Endothelial cell of umbilical vein (primary cell): ENCODE data around the gene ZC3H7A. TPM values are rescaled to one million over a fixed set of nuclear protein-coding genes. Genes with fewer than 3 reads are reported as not detected.

Source experiments
- BruUV-seq: library from RNA; stranded (reverse); fragments of 400-500 nt; replicated peaks from 2 replicates; lab custom pipeline; 2021; lab: Mats Ljungman, UMichigan
- CTCF ChIA-PET: fragments of 300-600, 350-600 bp; sonication (Branson Sonifier 250); formaldehyde crosslinking; loops from one replicate; lab custom pipeline; 2021; ENCODE audit warnings: antibody characterized with exemption, inconsistent platforms; lab: Charles Lee
- POLR2A ChIA-PET: fragments of 300-600, 350-600 bp; sonication (Branson Sonifier 250); formaldehyde crosslinking; loops from one replicate; lab custom pipeline; 2021; ENCODE audit warnings: antibody characterized with exemption, inconsistent platforms; lab: Charles Lee
- DNase-seq: peaks from one replicate; pipeline ENCODE4 v3.0.0-alpha.2; 2011; ENCODE audit warnings: low read depth, low spot score
- FAIRE-seq: peaks from 2 replicates; lab custom pipeline; 2011; peaks lifted over from hg19 to GRCh38; lab: Jason Lieb, UNC
- H2AFZ ChIP-seq: 2 replicates; pipeline ENCODE4 v1.6.0; 2012; ENCODE audit warnings: low read depth, low read length, control low read depth, inconsistent platforms
- H3K27ac ChIP-seq: 2 replicates; pipeline ENCODE4 v1.5.1; 2011; ENCODE audit warnings: low read depth, mild to moderate bottlenecking, control low read depth, low read length, moderate library complexity; ENCODE audit not compliant: insufficient read depth
- H3K27me3 ChIP-seq, 2 experiments: 2 replicates each; pipeline versions ENCODE4 v1.6.0 to v1.6.1; 2011; ENCODE audit warnings: low read length in 2 of 2, mixed read lengths in 1 of 2; ENCODE audit not compliant: control insufficient read depth in 2 of 2, insufficient read depth in 2 of 2
- H3K36me3 ChIP-seq, 2 experiments: 2 replicates in 1 of 2; 3 replicates in 1 of 2; pipeline ENCODE4 v1.5.1; 2011; ENCODE audit warnings: low read length in 2 of 2, mild to moderate bottlenecking in 1 of 2, moderate library complexity in 1 of 2; ENCODE audit not compliant: control insufficient read depth in 2 of 2, insufficient read depth in 2 of 2; ENCODE audit errors: extremely low read depth in 1 of 2
- H3K4me1 ChIP-seq: 3 replicates; pipeline ENCODE4 v1.5.1; 2011; ENCODE audit warnings: mild to moderate bottlenecking, low read length; ENCODE audit not compliant: control insufficient read depth, insufficient read depth; ENCODE audit errors: extremely low read depth
- H3K4me2 ChIP-seq: 2 replicates; pipeline ENCODE4 v1.6.1; 2011; ENCODE audit warnings: low read length, control low read depth, mixed read lengths; ENCODE audit not compliant: insufficient read depth
- H3K4me3 ChIP-seq, 3 experiments: fragments of 200-600 bp in 1 of 3; sonication (generic), shearing (Covaris generic) in 1 of 3; replicated peaks in 1 of 3; 2 replicates each; pipeline ENCODE4 v1.5.1; 2011 to 2016; ENCODE audit warnings: control low read depth in 3 of 3, low read length in 3 of 3, mild to moderate bottlenecking in 2 of 3, inconsistent platforms in 1 of 3, low read depth in 1 of 3, moderate library complexity in 1 of 3; ENCODE audit not compliant: insufficient read depth in 1 of 3
- H3K79me2 ChIP-seq: 2 replicates; pipeline ENCODE4 v1.6.0; 2012; ENCODE audit warnings: low read length, inconsistent platforms; ENCODE audit not compliant: control insufficient read depth, insufficient read depth
- H3K9ac ChIP-seq: replicated peaks from 2 replicates; pipeline ENCODE3; 2011; ENCODE audit warnings: low read length, control low read depth; ENCODE audit not compliant: insufficient read depth; ENCODE audit errors: extremely low read depth
- H3K9me1 ChIP-seq: replicated peaks from 3 replicates; pipeline ENCODE4 v1.6.0; 2011; ENCODE audit warnings: mild to moderate bottlenecking, low read length; ENCODE audit not compliant: control insufficient read depth, insufficient read depth; ENCODE audit errors: extremely low read depth
- H3K9me3 ChIP-seq: replicated peaks from 2 replicates; pipeline ENCODE4 v1.5.1; 2012; ENCODE audit warnings: low read length, inconsistent platforms; ENCODE audit not compliant: control insufficient read depth, insufficient read depth
- H4K20me1 ChIP-seq: replicated peaks from 2 replicates; pipeline ENCODE3; 2011; ENCODE audit warnings: mild to moderate bottlenecking, low read length; ENCODE audit not compliant: control insufficient read depth, insufficient read depth; ENCODE audit errors: extremely low read depth
- EZH2 ChIP-seq: IDR thresholded peaks from 2 replicates; pipeline ENCODE4 v1.6.1; 2012; ENCODE audit warnings: borderline replicate concordance, low read depth, mild to moderate bottlenecking, moderate library complexity, low read length, inconsistent platforms; ENCODE audit not compliant: severe bottlenecking
- FOS ChIP-seq: IDR thresholded peaks from 2 replicates; pipeline ENCODE4 v1.6.1; 2011; ENCODE audit warnings: mild to moderate bottlenecking, low read length, moderate library complexity, borderline replicate concordance; ENCODE audit not compliant: insufficient read depth
- MYC ChIP-seq: IDR thresholded peaks from one replicate; pipeline ENCODE4 v1.6.1; 2011; ENCODE audit warnings: mild to moderate bottlenecking, low read depth, low read length
- POLR2AphosphoS5 ChIP-seq: IDR thresholded peaks from 2 replicates; pipeline ENCODE4 v1.6.1; 2012; ENCODE audit warnings: low read depth, mild to moderate bottlenecking, control low read depth, low read length, moderate library complexity; ENCODE audit not compliant: insufficient read depth
- dilution Hi-C: fragments of 300-500 bp; cut with MboI; formaldehyde crosslinking; loops from one replicate; pipeline ENCODE4 v1.15.0; 2019; ENCODE audit warnings: low sequenced_read_pairs; ENCODE audit not compliant: extremely low pct_ligation_motif_present
- intact Hi-C: fragments of 100-400 bp; cut with micrococcal nuclease; formaldehyde crosslinking; loops from one replicate; pipeline ENCODE4 v1.10.0; 2022
- polyA plus RNA-seq, 4 experiments: library from polyadenylated mRNA; depleted of rRNA in 3 of 4; stranded (reverse) in 3 of 4; unstranded in 1 of 4; fragments of >200 nt; gene quantifications; 2 replicates each; pipeline versions ENCODE4 v1.2.1 to v1.2.3, GENCODE V29; 2011 to 2012; ENCODE audit warnings: missing spikeins in 1 of 4
- total RNA-seq: library from RNA; stranded (reverse); gene quantifications from 2 replicates; pipeline ENCODE4 v1.2.3, GENCODE V29; 2021
- TF ChIP-seq, protein P1 (sequence below): IDR thresholded peaks from 2 replicates; pipeline ENCODE4 v1.6.1; 2011; ENCODE audit not compliant: insufficient read depth, insufficient read length
- TF ChIP-seq, protein P2 (sequence below), 2 donors: IDR thresholded peaks; 1 replicate in 1 of 2; 2 replicates in 1 of 2; pipeline ENCODE4 v1.5.1; 2011; ENCODE audit warnings: low read length in 2 of 2, mild to moderate bottlenecking in 2 of 2, moderate library complexity in 2 of 2, control low read depth in 1 of 2, inconsistent platforms in 1 of 2, low read depth in 1 of 2; ENCODE audit not compliant: insufficient read depth in 1 of 2; ENCODE audit errors: extremely low read depth in 1 of 2

The ZC3H7A gene
- total and polyA plus RNA-seq, 2 donors (not counting 3 experiments of a cell fraction or from before 2014, with no cell fraction given), result 44.1 to 78.0 TPM

DNA sequence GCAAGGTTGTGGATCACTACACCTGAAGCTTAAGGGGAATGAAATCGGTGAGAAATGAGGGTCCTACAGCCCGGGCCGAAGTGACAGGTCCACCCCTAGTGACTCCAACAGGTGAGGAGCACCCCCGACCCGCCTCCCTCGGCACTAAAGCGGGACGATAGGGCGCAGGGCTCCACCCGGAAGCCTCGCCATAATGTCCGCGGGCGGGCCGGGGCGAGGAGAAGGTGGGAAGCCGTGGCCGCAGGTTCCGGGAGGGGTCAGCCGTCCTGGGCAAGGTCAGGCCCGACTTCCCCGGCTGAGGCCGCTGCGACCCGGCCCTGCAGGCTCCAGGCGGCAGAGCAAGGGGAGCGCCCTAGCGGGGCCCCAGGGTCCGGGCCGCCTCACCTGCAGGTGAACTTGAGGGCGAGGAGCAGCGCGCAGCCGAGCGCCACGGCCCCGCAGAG is 54.9 kb downstream of the ZC3H7A start:
- peak overlapping the region; percentile 91 to 93 (median 91) for H3K4me3 ChIP-seq
- no TSS peak for BruUV-seq
- ChIA-PET CTCF (interaction anchor here (0.6 to 2.5 kb wide), 9 partner anchors 10 to 346 kb away, joined by 3 to 11 read pairs (median 4); partner anchors contain the start of gene ZC3H7A), POLR2A (interaction anchor here (1.7 kb wide), 1 partner anchor 56 kb away, joined by 5 read pairs; no protein-coding TSS in a partner anchor)
- H3K9me1 ChIP-seq, result no peaks in the 10 kb centered on the region
- no peaks in the 10 kb centered on the region for H3K27me3 ChIP-seq
- FAIRE-seq, result no peak
- H3K36me3 ChIP-seq, result peaks cover 0 to 3% of the 10 kb centered on the region in 2 experiments
- H3K4me1 ChIP-seq, result peaks cover 22% of the 10 kb centered on the region
- dilution Hi-C loops (no loop called here), intact Hi-C loops (loop anchor here (1.0 to 5.0 kb wide), 5 partner anchors 41 to 235 kb away; partner anchors contain the start of genes RSL1D1, SNX29 and ZC3H7A)
- DNase-seq, result peak; percentile 25
- no peaks in the 10 kb centered on the region for H3K9me3 ChIP-seq
- peak overlapping the region; percentile 88 for H3K9ac ChIP-seq
- peak overlapping the region; percentile 61 for H2AFZ ChIP-seq
- TF ChIP-seq, protein P1, sequence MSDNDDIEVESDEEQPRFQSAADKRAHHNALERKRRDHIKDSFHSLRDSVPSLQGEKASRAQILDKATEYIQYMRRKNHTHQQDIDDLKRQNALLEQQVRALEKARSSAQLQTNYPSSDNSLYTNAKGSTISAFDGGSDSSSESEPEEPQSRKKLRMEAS, result no peak
- TF ChIP-seq POLR2AphosphoS5, result no peak
- TF ChIP-seq, protein P2, sequence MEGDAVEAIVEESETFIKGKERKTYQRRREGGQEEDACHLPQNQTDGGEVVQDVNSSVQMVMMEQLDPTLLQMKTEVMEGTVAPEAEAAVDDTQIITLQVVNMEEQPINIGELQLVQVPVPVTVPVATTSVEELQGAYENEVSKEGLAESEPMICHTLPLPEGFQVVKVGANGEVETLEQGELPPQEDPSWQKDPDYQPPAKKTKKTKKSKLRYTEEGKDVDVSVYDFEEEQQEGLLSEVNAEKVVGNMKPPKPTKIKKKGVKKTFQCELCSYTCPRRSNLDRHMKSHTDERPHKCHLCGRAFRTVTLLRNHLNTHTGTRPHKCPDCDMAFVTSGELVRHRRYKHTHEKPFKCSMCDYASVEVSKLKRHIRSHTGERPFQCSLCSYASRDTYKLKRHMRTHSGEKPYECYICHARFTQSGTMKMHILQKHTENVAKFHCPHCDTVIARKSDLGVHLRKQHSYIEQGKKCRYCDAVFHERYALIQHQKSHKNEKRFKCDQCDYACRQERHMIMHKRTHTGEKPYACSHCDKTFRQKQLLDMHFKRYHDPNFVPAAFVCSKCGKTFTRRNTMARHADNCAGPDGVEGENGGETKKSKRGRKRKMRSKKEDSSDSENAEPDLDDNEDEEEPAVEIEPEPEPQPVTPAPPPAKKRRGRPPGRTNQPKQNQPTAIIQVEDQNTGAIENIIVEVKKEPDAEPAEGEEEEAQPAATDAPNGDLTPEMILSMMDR (IDR thresholded peaks at IDR 0.05; ENCODE audit: extremely low read depth in 1 of 2, insufficient read depth in 1 of 2, low read depth in 1 of 2, low read length in 2 of 2), result no peak
- no peak for TF ChIP-seq MYC
- TF ChIP-seq FOS, result no peak
- no peak for TF ChIP-seq EZH2
- peak overlapping the region; percentile 76 for H3K27ac ChIP-seq
- H3K79me2 ChIP-seq, result peaks cover 50% of the 10 kb centered on the region
- H4K20me1 ChIP-seq, result peaks cover 7% of the 10 kb centered on the region
- H3K4me2 ChIP-seq, result peak overlapping the region; percentile 92
